GM12892 (cell line): ENCODE measurements around the gene SPRYD7.
A peak's percentile ranks its signal among the peaks of the same experiment; 100 is the strongest.

Experiments
- POLR2A ChIP-seq: IDR thresholded peaks from 2 replicates; pipeline ENCODE4 v1.6.1; 2011; ENCODE audit warnings: low read depth, low read length, control low read depth
- POLR2AphosphoS5 ChIP-seq: IDR thresholded peaks from 2 replicates; pipeline ENCODE4 v1.6.1; 2011; ENCODE audit warnings: low read depth, low read length, control low read depth
- TAF1 ChIP-seq: IDR thresholded peaks from 2 replicates; pipeline ENCODE4 v1.6.1; 2011; ENCODE audit warnings: low read depth, mild to moderate bottlenecking, control low read depth, low read length, borderline replicate concordance

- TF ChIP-seq POLR2A (0 out of 2 replicates have a peak, but pooled peaks have one; percentile 6), POLR2AphosphoS5 (no peak), TAF1 (no peak)
Measured at GRCh38 chr13:49935171-49936074, 717 bp downstream of the SPRYD7 start.
